Measurements from ENCODE around the gene PERCC1. TPM values are rescaled to one million over a fixed set of nuclear protein-coding genes. Genes with fewer than 3 reads are reported as not detected.
A peak's percentile ranks its signal among the peaks of the same experiment; 100 is the strongest.
"Not testable (repeated sequence)": the region's sequence is repeated elsewhere in the genome, so short reads cannot be mapped to it uniquely, and the experiment has no call there.

The PERCC1 gene
- total RNA-seq, 1 donor from 2014 or later, result not detected

GRCh38 chr16:1475552-1476114, 44.8 kb downstream of the PERCC1 start:
- DNase-seq (ENCODE audit: extremely low spot score in 2 of 2), result no peak
- Histone ChIP-seq H3K9me3 (no peaks in the 10 kb centered on the region), H3K27ac (peak overlapping the region; percentile 93), H3K36me3 (no peaks in the 10 kb centered on the region), H3K4me3 (peak overlapping the region; percentile 89 to 91), H3K4me1 (peaks cover 33% of the 10 kb centered on the region), H3K27me3 (no peaks in the 10 kb centered on the region)
- intact Hi-C loops (cut with DNase I), result no loop called here
- TF ChIP-seq CTCF (IDR thresholded peaks at IDR 0.05) (no peak), POLR2A (IDR thresholded peaks at IDR 0.05) (no peak), POLR2AphosphoS5 (IDR thresholded peaks at IDR 0.05; ENCODE audit: insufficient read depth in 1 of 2, low read depth in 1 of 2) (no peak)

GRCh38 chr16:1477033-1477432, 46.2 kb downstream of the PERCC1 start:
- Histone ChIP-seq H3K4me3 (no peak overlapping the region), H3K4me1 (peaks cover 20% of the 10 kb centered on the region), H3K9me3 (no peaks in the 10 kb centered on the region), H3K27ac (no peak overlapping the region), H3K36me3 (no peaks in the 10 kb centered on the region), H3K27me3 (no peaks in the 10 kb centered on the region)
- intact Hi-C loops (cut with DNase I), result no loop called here
- TF ChIP-seq POLR2AphosphoS5 (IDR thresholded peaks at IDR 0.05; ENCODE audit: insufficient read depth in 1 of 2, low read depth in 1 of 2) (no peak), CTCF (IDR thresholded peaks at IDR 0.05) (no peak), POLR2A (IDR thresholded peaks at IDR 0.05) (no peak)
- DNase-seq (ENCODE audit: extremely low spot score in 2 of 2), result no peak

- H3K4me3 ChIP-seq; H3K27ac ChIP-seq; intact Hi-C loops (cut with DNase I); DNase-seq (ENCODE audit: extremely low spot score in 2 of 2); H3K36me3 ChIP-seq; H3K9me3 ChIP-seq; H3K27me3 ChIP-seq: not testable (repeated sequence)
- peaks cover 12% of the 10 kb centered on the region for H3K4me1 ChIP-seq
Observed at GRCh38 chr16:1478937-1479336, 48.1 kb downstream of the PERCC1 start.

GRCh38 chr16:1481906-1482835, 51.3 kb downstream of the PERCC1 start:
- no peak overlapping the region for H3K4me3 ChIP-seq
- DNase-seq (ENCODE audit: extremely low spot score in 2 of 2), result no peak
- intact Hi-C loops (cut with DNase I), result no loop called here
- H3K27ac ChIP-seq, result no peak overlapping the region
- no peaks in the 10 kb centered on the region for H3K36me3 ChIP-seq
- H3K27me3 ChIP-seq, result no peaks in the 10 kb centered on the region
- H3K9me3 ChIP-seq, result no peaks in the 10 kb centered on the region
- H3K4me1 ChIP-seq, result no peaks in the 10 kb centered on the region
- TF ChIP-seq POLR2A (IDR thresholded peaks at IDR 0.05) (no peak), POLR2AphosphoS5 (IDR thresholded peaks at IDR 0.05; ENCODE audit: insufficient read depth in 1 of 2, low read depth in 1 of 2) (no peak), CTCF (IDR thresholded peaks at IDR 0.05) (no peak)

Other genes starting within 250 kb of the PERCC1 start
- not detected for gene TPSG1, start 205.8 kb upstream of the PERCC1 start, total RNA-seq
- gene TPSB2, start 200.9 kb upstream of the PERCC1 start, total RNA-seq, result 59.7 TPM
- 70.0 TPM for gene TPSAB1, start 190.4 kb upstream of the PERCC1 start, total RNA-seq
- 7.1 TPM for gene TPSD1, start 175.0 kb upstream of the PERCC1 start, total RNA-seq
- gene UBE2I, start 121.4 kb upstream of the PERCC1 start, total RNA-seq, result 51.3 TPM
- 4.2 TPM for gene BAIAP3, start 97.4 kb upstream of the PERCC1 start, total RNA-seq
- 60.6 TPM for gene TSR3, start 79.2 kb upstream of the PERCC1 start, total RNA-seq
- 63.3 TPM for gene GNPTG, start 79.1 kb upstream of the PERCC1 start, total RNA-seq
- gene UNKL, start 16.4 kb upstream of the PERCC1 start, total RNA-seq, result 32.9 TPM
- 3.7 TPM for gene UQCC4, start 10.3 kb upstream of the PERCC1 start, total RNA-seq
- gene CCDC154, start 13.5 kb downstream of the PERCC1 start, total RNA-seq, result not detected
- 49.8 TPM for gene CLCN7, start 44.0 kb downstream of the PERCC1 start, total RNA-seq
- not detected for gene PTX4, start 57.9 kb downstream of the PERCC1 start, total RNA-seq
- gene TELO2, start 62.3 kb downstream of the PERCC1 start, total RNA-seq, result 23.8 TPM
- 33.1 TPM for gene TMEM204, start 102.6 kb downstream of the PERCC1 start, total RNA-seq
- gene IFT140, start 181.0 kb downstream of the PERCC1 start, total RNA-seq, result 29.2 TPM
- gene CRAMP1, start 181.3 kb downstream of the PERCC1 start, total RNA-seq, result 13.8 TPM
- gene JPT2, start 247.2 kb downstream of the PERCC1 start, total RNA-seq, result 19.9 TPM

Measured in vagina (tissue), 2 donors.